GM18951 (cell line): Measurements from ENCODE around the gene SCGB1C2.

Experiments used
- POLR2A ChIP-seq: IDR thresholded peaks from 4 replicates; pipeline ENCODE4 v1.6.1; 2011; ENCODE audit warnings: mild to moderate bottlenecking; ENCODE audit not compliant: insufficient read length, insufficient read depth; ENCODE audit errors: extremely low read depth
- in situ Hi-C: fragments of 300-500 bp; cut with MboI; formaldehyde crosslinking; loops from one replicate; pipeline ENCODE4 v1.12.0; 2022; ENCODE audit warnings: low sequenced_read_pairs, mixed read lengths, inconsistent platforms; ENCODE audit not compliant: unreplicated experiment

Gene SCGB1C2

GRCh38 chr17:185445-186138 lies 48.2 kb downstream of the SCGB1C2 start:
- in situ Hi-C loops = no loop called here
- TF ChIP-seq POLR2A = no peak

- TF ChIP-seq POLR2A = no peak
- in situ Hi-C loops = no loop called here
Measured at GRCh38 chr17:187130-187529, 49.8 kb downstream of the SCGB1C2 start.
